GM10847 (cell line): ENCODE data around the gene SELENOV.

Experiments used
- POLR2A ChIP-seq: IDR thresholded peaks from 2 replicates; pipeline ENCODE4 v1.6.1; 2011; ENCODE audit not compliant: insufficient read length; ENCODE audit errors: extremely low read depth

SELENOV gene

GRCh38 chr19:39481229-39481545 lies 33.8 kb upstream of the SELENOV start:
- TF ChIP-seq POLR2A = no peak

GRCh38 chr19:39481676-39482075 lies 33.3 kb upstream of the SELENOV start:
- TF ChIP-seq POLR2A = no peak

- TF ChIP-seq POLR2A = no peak
Measured at GRCh38 chr19:39483141-39483540, 31.8 kb upstream of the SELENOV start.

GRCh38 chr19:39489756-39490155 lies 25.2 kb upstream of the SELENOV start:
- no peak for TF ChIP-seq POLR2A

GRCh38 chr19:39492225-39492624 lies 22.7 kb upstream of the SELENOV start:
- TF ChIP-seq POLR2A = no peak

GRCh38 chr19:39492788-39493187 lies 22.2 kb upstream of the SELENOV start:
- no peak for TF ChIP-seq POLR2A

- TF ChIP-seq POLR2A = no peak
Measured at GRCh38 chr19:39494661-39495060, 20.3 kb upstream of the SELENOV start.

GRCh38 chr19:39496063-39496462 lies 18.9 kb upstream of the SELENOV start:
- no peak for TF ChIP-seq POLR2A

GRCh38 chr19:39497701-39497995 lies 17.3 kb upstream of the SELENOV start:
- TF ChIP-seq POLR2A = no peak

GRCh38 chr19:39497996-39498797 lies 16.7 kb upstream of the SELENOV start:
- TF ChIP-seq POLR2A = no peak

- no peak for TF ChIP-seq POLR2A
Measured at GRCh38 chr19:39498798-39499642, 15.9 kb upstream of the SELENOV start, which contains the start of gene DLL3. Gene DLL3, plus strand, starts transcription at chr19:39498947. Its CDS starts 28 bp downstream, at chr19:39498975.

GRCh38 chr19:39499932-39500331 lies 15.0 kb upstream of the SELENOV start:
- no peak for TF ChIP-seq POLR2A

GRCh38 chr19:39500543-39500942 lies 14.4 kb upstream of the SELENOV start:
- TF ChIP-seq POLR2A = no peak

- no peak for TF ChIP-seq POLR2A
Measured at GRCh38 chr19:39501340-39501739, 13.6 kb upstream of the SELENOV start.

GRCh38 chr19:39502640-39503417 lies 12.1 kb upstream of the SELENOV start:
- no peak for TF ChIP-seq POLR2A

GRCh38 chr19:39506598-39506943 lies 8.4 kb upstream of the SELENOV start:
- no peak for TF ChIP-seq POLR2A

- no peak for TF ChIP-seq POLR2A
Measured at GRCh38 chr19:39506944-39507714, 7.8 kb upstream of the SELENOV start.
